A549 (cell line): ENCODE data around the gene SLC17A1.

Source experiments
- CEBPB ChIP-seq, 2 experiments: fragments of >200 bp in 1 of 2; sonication (Bioruptor Twin) in 1 of 2; formaldehyde crosslinking in 1 of 2; IDR thresholded peaks; 2 replicates each; pipeline ENCODE4 v1.6.1; 2012 to 2016
- MAFK ChIP-seq: fragments of 450-650 bp; IDR thresholded peaks from 2 replicates; pipeline ENCODE4 v1.6.1; 2014; ENCODE audit not compliant: partially characterized antibody
- MAZ ChIP-seq: fragments of 150-350 bp; IDR thresholded peaks from 2 replicates; pipeline ENCODE4 v1.6.1; 2014; ENCODE audit warnings: antibody characterized with exemption, low read depth, low read length, borderline replicate concordance
- NR3C1 ChIP-seq: fragments of >200 bp; sonication (Bioruptor Twin); formaldehyde crosslinking; IDR thresholded peaks from 3 replicates; pipeline ENCODE4 v1.6.1; 2017
- TP53 ChIP-seq: fragments of 250-450 bp; sonication (Bioruptor Pico); IDR thresholded peaks from 2 replicates; pipeline ENCODE4 v1.5.0; 2021; ENCODE audit warnings: mild to moderate bottlenecking, moderate library complexity
- USF2 ChIP-seq: fragments of 450-650 bp; IDR thresholded peaks from 2 replicates; pipeline ENCODE4 v1.6.1; 2014; ENCODE audit warnings: antibody characterized with exemption
- TF ChIP-seq, protein P1 (sequence below): fragments of >200 bp; sonication (Bioruptor Twin); formaldehyde crosslinking; IDR thresholded peaks from 3 replicates; pipeline ENCODE4 v1.5.1; 2016

DNA sequence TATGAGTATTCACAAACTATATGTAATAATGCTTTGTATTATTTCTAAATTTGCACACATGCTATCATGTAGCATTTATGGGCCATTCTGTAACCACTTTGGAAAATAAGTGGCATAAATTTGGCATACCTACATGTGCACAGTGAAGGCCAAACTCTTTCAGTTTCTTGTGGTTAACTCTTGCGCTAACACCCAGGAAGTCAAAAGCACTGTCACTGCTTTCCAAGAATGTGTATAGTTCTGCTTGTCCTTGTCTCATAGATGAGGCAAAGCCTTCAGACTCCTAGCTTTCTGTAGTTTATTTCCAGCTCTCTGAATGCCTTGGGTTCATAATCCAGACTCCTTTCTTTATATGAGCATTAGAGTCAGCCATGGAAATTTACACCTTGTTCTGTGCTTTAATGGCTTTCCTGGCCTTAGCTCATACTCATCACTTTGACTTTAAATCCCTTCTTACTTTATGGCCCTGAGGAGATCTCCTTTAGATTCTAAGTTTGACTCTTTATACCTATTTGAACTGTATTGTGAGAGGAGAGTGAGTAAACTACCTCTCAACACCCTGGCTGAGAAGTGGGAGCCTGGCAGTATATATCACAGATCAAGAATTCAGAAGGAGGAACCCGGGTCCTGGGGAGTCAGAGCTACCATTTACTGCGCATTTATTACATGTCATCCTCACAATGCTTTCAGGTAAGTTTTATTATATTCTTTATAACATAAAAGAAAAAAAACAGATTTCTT, 43.1 kb upstream of the SLC17A1 start:
- TF ChIP-seq, protein P1, sequence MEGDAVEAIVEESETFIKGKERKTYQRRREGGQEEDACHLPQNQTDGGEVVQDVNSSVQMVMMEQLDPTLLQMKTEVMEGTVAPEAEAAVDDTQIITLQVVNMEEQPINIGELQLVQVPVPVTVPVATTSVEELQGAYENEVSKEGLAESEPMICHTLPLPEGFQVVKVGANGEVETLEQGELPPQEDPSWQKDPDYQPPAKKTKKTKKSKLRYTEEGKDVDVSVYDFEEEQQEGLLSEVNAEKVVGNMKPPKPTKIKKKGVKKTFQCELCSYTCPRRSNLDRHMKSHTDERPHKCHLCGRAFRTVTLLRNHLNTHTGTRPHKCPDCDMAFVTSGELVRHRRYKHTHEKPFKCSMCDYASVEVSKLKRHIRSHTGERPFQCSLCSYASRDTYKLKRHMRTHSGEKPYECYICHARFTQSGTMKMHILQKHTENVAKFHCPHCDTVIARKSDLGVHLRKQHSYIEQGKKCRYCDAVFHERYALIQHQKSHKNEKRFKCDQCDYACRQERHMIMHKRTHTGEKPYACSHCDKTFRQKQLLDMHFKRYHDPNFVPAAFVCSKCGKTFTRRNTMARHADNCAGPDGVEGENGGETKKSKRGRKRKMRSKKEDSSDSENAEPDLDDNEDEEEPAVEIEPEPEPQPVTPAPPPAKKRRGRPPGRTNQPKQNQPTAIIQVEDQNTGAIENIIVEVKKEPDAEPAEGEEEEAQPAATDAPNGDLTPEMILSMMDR, result no peak
- TF ChIP-seq MAFK (no peak), MAZ (no peak), CEBPB (IDR thresholded peaks at IDR 0.05) (no peak), USF2 (no peak), NR3C1 (no peak), TP53 (no peak)
